Activated CD4-positive, alpha-beta T cell treated with anti-CD3 and anti-CD28 coated beads, Interleukin-2, Interleukin-4, amounts not matched to agents 100 ng/mL and 50 ng/mL, durations not matched to agents 16 hours and 8 hours (primary cell): Measurements from ENCODE around the gene AIPL1.

Source experiments
- DNase-seq: peaks from one replicate; pipeline ENCODE4 v3.0.0-alpha.2; 2020; ENCODE audit warnings: low spot score

AIPL1 gene

GRCh38 chr17:6449307-6449706 lies 14.4 kb upstream of the AIPL1 start:
- no peak for DNase-seq

DNA sequence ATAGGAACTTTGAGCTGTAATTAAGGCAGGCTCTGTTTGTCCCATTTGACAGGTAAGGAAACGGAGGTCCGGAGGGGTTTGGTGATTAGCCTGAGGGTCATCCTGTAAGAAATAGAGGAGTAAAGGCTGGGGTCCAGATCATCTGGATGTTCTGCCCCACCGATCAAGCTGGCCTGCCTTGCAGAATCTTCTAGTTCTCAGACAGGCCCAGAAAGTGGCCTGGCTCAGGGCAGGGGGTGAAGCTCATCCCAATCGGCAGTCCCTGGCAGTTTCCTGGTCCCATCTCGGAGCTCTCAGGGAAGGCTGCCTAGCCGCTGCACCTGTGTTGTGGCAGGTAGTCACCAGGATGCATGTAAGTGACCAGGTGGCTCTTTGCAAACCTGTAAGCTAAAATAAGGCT lies 13.6 kb upstream of the AIPL1 start:
- DNase-seq: no peak

DNA sequence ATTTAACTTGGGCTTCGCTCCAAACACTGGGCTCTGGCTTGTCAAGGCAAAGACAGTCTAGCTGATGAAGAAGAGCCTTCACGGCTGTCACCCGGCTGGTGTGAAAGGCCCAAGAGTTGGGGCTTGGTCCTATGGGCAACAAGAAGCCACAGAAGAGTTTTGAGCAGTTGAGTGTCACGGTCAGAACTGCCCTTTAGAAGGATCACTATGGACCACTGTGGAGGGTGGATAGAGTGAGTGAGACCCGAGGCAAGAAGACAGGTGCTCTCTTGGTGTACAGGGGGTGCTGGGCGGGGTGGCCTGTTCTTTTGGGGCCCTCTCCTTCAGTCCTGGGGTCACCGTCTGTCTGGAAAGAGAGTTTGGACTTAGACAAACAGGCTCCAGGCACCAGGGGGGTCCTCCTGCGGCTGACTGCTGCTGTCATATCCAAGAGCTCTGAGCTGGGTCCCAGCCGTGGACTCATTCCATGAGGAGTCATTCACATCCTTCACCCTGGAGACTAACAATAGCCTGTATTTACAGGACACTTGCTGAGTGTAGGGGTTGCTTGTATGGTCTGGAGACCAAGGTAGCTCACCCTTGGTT lies 11.7 kb upstream of the AIPL1 start:
- DNase-seq: no peak

GRCh38 chr17:6444571-6445335 lies 9.8 kb upstream of the AIPL1 start:
- DNase-seq: no peak

DNA sequence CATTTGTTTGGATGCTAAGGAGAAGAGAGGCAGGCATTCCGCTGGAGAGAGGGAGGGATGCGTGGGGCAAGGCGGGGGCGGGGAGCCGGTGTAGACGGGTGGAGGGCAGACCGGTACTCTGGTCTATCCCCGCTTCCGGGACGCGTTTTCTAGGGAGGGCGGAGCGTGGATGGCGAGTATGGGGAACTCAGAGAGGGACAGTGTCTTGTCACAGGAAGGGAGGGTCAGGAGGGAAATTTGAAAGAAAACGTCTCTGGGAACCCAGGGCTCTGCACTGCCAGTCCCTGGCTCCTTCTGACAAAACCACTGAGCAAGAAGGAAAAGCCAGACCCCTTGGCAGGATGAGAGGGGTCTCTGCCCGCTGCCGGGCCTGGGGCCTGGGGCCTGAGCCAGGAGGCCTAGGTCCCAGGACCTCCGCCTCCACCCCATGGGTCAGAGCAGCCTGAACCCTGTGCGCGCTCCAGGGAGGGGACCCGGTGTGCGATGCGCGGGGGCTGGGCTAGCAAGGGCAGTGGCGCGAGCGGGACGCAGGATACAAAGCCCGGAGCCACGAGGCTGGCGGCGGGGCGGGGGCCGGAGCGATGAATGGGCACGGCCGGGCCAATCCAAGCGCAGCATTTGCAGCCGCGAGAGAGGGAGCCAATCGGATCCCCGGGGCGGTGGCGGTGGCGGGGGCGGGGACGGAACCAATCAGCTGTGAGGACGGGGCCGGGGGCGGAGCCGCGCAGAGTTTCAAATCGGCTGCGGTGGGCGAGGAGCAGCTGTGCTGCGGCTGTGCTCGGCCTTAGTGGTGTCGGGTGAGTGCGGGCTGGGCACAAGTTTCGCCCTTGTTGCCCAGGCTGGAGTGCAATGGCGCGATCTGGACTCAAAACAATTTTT lies 9.0 kb upstream of the AIPL1 start, which contains the start of gene PIMREG:
TSS of gene PIMREG (plus strand) at position 764 of the 879 bp plus-strand sequence. CDS start 656 bp downstream, outside the sequence.
- DNase-seq: peak; percentile 93

DNA sequence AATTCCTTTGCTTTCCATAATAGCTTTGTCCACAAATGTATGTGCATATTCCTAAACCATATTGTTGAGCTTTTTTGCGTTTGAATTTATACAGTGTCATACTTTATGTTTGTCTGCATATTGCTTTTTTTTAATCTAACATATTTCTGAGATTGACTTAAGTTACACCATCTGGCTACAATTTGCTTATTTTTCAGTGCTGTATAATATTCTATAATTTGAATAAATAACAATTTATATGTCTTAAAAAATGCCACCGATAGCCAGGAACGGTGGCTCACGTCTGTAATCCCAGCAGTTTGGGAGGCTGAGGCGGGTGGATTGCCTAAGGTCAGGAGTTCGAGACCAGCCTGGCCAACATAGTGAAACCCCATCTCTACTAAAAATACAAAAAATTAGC lies 7.9 kb upstream of the AIPL1 start:
- no peak for DNase-seq

DNA sequence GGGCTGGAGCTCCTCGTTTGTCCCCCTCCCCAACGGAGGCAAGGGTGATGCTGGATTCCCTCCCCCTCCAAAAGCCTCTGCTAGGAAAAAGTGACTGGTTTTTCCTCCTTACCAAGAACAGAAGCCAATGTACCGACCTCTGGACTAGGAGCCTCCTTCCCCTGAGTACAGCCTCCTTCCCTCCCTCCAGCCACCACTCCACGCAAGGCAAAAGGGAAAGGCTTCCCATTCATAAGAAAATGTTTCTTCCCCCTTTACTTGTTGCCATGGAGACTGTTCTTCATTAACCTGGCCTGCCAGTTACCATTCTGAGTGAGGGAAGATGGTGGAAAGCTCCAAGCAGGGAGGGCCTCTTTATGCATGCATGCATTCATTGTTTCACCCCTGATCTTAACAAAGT lies 5.0 kb upstream of the AIPL1 start:
- DNase-seq: no peak

DNA sequence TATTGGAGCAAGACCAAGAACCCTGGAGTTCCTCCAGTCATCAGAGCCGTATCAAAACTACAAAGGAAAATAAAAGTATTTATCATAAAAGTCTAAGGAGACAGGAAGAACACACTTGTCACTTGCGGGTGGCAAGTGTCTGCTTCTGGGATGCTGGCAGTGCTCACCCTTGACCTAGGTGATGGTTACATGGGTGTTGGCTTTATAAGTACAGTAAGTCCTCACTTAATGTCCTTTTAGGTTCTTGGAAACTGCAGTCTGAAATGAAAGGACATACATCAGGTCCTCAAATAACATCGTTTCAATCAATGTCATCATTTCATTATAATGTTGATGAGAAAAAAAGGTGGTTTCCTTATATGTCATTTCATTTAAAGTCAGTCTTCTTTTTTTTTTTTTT lies 3.0 kb upstream of the AIPL1 start:
- DNase-seq: no peak

GRCh38 chr17:6437466-6437865 lies 2.5 kb upstream of the AIPL1 start:
- DNase-seq: no peak

DNA sequence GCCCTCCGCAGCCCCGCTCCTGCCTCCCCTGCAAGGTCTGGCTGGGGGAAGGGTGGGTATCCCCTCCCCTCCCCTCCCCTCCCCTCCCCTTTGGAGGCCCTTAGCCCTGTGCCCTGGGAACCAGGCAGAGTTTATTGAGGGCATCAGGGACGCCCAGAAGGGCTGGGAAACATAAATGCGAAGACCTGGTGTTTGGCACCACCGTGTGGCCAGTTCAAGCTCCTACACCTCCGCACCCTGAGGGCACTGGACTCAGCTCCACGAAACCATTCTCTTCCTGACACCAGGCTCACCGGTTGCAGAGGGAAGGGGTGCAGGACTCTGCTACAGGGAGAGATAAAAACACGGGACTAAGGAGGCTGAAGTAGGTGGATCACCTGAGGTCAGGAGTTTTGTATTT lies 1.0 kb upstream of the AIPL1 start:
- DNase-seq: peak; percentile 58

- no peak for DNase-seq
Measured at GRCh38 chr17:6430769-6431168, 4.2 kb downstream of the AIPL1 start.

DNA sequence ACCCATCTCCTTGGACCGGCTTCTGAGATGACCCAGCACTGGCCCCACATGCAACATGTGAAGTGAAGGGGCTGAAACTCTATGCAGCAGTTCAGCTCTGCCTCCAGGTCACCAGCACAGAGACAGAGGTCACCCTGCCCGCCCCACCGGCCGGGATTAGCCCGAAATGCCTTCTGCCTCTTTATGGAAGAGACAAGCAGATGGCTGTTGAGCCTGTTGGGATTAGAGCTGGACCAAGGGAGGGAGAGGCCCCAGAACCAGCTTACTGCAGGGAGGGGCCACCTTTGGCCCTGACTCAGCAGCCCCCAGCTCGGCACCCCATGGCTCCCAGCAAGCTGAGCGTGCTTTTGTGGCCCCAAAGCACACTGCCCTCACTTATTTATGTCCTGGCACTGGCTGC lies 5.7 kb downstream of the AIPL1 start:
- DNase-seq: no peak

DNA sequence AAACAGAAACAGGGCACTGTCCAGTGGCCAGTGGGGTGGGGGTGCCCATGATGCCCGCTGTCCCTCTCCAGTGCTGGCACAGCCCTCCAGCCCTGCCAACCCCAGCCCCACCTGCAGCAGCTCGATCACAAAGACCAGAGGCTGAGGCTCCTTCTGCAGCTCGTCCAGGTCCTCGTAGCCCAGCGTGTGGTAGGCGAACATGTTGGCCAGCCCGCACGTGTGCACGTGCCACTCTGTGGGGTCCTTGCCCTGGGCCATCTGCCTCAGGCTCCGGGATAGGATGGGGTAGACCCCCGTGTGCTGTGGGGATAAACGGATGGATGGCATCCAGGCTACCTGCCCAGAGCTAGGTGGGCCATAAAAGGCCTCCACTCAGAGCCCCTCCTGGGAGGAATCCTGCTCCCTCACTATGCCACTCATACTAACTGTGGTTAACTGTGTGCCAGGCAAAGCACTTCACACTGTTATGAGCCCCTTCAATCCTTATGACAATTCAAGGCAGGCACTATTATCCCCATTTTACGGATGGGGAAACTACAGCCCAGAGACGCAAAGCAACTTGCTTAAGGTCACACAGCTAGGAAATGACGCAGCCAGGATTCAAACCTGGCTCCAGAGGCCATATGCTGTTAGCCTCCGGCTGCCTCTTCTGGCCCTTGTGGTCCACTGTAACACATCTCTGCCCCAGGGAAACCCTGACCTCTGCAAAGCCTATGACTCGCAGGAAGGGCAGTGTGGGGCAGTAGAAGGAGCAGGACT lies 6.5 kb downstream of the AIPL1 start:
- DNase-seq: no peak

DNA sequence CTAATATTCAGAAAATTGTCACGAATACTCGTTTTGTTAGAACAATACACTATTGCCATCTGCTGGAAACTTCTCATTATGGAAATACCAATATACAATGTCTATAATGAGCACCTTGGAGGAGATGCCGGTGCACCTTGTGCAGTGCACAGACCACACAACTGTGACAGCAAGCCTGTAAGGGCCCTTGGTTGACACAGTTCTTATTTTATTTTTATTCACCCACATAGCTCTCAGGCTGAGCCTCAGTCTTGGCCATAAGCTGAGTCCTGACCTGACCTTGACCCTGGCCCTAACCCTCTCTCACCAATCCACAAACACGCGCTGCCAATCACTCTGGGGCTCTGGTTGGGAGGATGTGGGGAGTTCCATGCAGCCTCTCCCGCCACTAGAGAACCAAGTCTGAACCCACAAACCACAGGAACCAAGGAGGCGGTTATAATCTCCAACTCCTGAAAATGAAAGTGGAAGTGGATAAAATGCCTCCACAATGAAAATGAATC lies 7.6 kb downstream of the AIPL1 start:
- DNase-seq: peak; percentile 66

- no peak for DNase-seq
Measured at GRCh38 chr17:6426356-6427101, 8.4 kb downstream of the AIPL1 start.

DNA sequence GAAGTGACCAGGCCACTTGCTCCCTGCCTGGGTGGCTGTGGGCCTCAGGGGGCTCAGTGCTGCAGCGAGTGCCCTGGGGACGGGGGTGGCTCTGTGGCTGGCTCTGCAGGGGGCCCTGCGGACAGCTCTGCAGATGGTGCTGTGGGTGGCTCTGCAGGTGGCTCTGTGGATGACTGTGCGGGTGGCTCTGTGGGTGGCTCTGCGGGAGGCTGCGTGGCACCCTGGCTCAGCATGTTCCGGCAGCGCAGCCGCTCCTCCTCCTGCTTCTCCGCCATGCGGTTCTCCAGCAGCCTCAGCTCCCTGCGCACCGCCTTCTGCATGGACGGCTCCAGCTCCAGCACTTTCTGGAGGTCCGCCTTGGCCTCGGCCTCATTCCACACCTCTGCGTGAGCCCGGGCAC lies 9.5 kb downstream of the AIPL1 start:
- DNase-seq: no peak

GRCh38 chr17:6423931-6424330 lies 11.0 kb downstream of the AIPL1 start:
- no peak for DNase-seq

GRCh38 chr17:6422654-6423241 lies 12.2 kb downstream of the AIPL1 start:
- DNase-seq: no peak

DNA sequence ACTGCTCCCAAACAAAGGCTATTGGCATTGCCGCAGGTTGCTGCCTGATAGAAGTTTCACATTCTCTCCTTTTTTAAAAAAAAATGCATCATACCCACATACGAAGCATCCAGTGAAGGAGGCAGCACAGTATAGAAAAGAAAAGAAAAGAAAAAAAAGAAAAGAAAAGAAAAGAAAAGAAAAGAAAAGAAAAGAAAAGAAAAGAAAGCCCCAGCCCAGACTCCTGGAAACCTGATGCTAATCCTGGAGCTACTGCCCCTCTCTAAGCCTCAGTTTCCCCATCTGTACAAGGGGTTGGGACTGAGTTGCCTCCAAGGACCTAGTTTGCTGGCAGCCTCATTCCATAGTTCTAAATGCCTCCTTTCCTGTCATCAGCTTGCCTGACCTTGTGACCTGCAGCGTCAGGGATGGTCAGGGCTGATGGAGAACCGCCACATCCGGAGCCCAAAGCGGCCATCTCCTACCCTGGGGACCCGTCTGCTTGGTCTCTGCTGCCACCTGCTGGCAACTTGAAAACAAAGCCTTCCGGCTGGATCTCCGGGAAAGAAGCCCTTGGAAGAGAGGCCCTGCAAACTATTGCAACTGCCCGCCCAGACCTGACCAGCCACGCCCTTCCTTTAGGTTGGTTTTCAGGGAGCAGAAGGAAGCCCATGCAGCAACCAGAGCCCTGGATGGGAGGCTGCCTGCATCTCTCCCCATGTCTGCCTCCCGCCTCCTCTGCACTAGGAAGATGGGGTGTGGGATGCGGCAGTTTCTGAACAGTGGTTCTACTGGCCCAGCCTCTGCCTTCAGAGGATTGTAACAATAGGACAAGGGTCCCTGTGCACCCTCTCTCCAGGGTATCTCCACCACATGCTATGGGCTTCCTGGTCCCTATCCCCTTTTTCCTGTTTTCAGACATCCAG lies 13.0 kb downstream of the AIPL1 start:
- DNase-seq: peak; percentile 75

GRCh38 chr17:6420173-6420641 lies 14.7 kb downstream of the AIPL1 start:
- DNase-seq: no peak
